GM12878 (cell line): ENCODE data around the gene DHDDS. TPM values are rescaled to one million over a fixed set of nuclear protein-coding genes. Genes with fewer than 3 reads are reported as not detected.

Source experiments
- KLF5 ChIP-seq: fragments of 450-650 bp; IDR thresholded peaks from 2 replicates; pipeline ENCODE4 v1.6.1; 2014; ENCODE audit warnings: mild to moderate bottlenecking; ENCODE audit not compliant: partially characterized antibody
- NFYA ChIP-seq: IDR thresholded peaks from 2 replicates; pipeline ENCODE4 v1.6.1; 2011; ENCODE audit warnings: low read depth, mild to moderate bottlenecking, low read length, improper control_type of control experiment, borderline replicate concordance
- POLR2AphosphoS2 ChIP-seq: IDR thresholded peaks from 2 replicates; pipeline ENCODE4 v1.6.1; 2011; ENCODE audit warnings: low read depth, mild to moderate bottlenecking, low read length, improper control_type of control experiment, moderate library complexity
- STAT1 ChIP-seq: fragments of 450-650 bp; conservative IDR thresholded peaks from 2 replicates; pipeline ENCODE4 v1.6.1; 2014; ENCODE audit warnings: antibody characterized with exemption, mild to moderate bottlenecking
- SUPT20H ChIP-seq: IDR thresholded peaks from 2 replicates; pipeline ENCODE4 v1.6.1; 2011; ENCODE audit warnings: low read depth, mild to moderate bottlenecking, low read length, moderate library complexity, borderline replicate concordance; ENCODE audit not compliant: control insufficient read depth
- ZNF207 ChIP-seq: fragments of 450-650 bp; IDR thresholded peaks from 2 replicates; pipeline ENCODE4 v1.6.1; 2014; ENCODE audit warnings: antibody characterized with exemption, mild to moderate bottlenecking, borderline replicate concordance
- polyA plus RNA-seq, 11 experiments: library from polyadenylated mRNA; depleted of rRNA in 4 of 11; unstranded in 6 of 11; stranded (reverse) in 5 of 11; fragments of >200 nt; fragmentation: Nextera tagmentation in 4 of 11; fragmentation: Illumina TruSeq in 1 of 11; extraction: Ambion mirVana in 4 of 11; extraction: Trizol in 1 of 11; gene quantifications; 1 replicate in 1 of 11; 2 replicates in 10 of 11; pipeline versions ENCODE4 v1.2.1 to v1.2.3, GENCODE V29; 2011 to 2016; ENCODE audit warnings: inconsistent platforms in 2 of 11, missing spikeins in 2 of 11, low read depth in 1 of 11
- total RNA-seq, 4 experiments: library from RNA; depleted of rRNA in 3 of 4; stranded (reverse); fragments of >200 nt in 3 of 4; fragmentation: Illumina TruSeq in 1 of 4; extraction: Trizol in 1 of 4; gene quantifications; 2 replicates each; pipeline versions ENCODE4 v1.2.1 to v1.2.3, GENCODE V29; 2013 to 2021
- TF ChIP-seq, protein P1 (sequence below): fragments of 150-350 bp; IDR thresholded peaks from 2 replicates; pipeline ENCODE4 v1.6.1; 2014; ENCODE audit warnings: mild to moderate bottlenecking, low read depth, low read length
- TF ChIP-seq, protein P2 (sequence below): IDR thresholded peaks from 2 replicates; pipeline ENCODE4 v1.6.1; 2012; ENCODE audit warnings: mild to moderate bottlenecking, low read depth, low read length
- TF ChIP-seq, protein P3 (sequence below): fragments of 450-650 bp; IDR thresholded peaks from 2 replicates; pipeline ENCODE4 v1.6.1; 2017; ENCODE audit warnings: mild to moderate bottlenecking, low read depth, inconsistent platforms; ENCODE audit not compliant: poor library complexity, severe bottlenecking

The DHDDS gene
- total and polyA plus RNA-seq, 10 of the 15 experiments (the other 5 are each of a cell fraction or from before 2014, with no cell fraction given): 22.7 to 47.5 (median 36.4) TPM

DNA sequence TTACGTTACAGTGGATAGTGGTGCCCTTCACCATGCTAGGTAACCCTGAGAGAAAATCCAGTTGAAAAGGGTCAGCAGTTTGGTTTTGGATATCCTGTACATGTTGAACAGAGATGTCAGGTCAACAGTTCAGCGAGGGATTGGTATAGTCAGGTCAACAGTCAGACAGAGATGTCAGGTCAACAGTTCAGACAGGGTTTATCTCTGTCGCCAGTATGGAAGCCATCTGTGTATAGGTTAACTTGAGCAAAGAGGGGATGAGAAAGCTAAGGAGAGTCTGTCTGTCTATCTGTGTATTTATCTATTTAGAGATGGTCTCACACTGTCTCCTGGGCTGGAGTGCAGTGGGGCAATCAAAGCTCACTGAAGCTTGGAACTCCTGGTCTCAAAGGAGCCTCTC lies 17.7 kb downstream of the DHDDS start (continued):
- TF ChIP-seq, protein P1, sequence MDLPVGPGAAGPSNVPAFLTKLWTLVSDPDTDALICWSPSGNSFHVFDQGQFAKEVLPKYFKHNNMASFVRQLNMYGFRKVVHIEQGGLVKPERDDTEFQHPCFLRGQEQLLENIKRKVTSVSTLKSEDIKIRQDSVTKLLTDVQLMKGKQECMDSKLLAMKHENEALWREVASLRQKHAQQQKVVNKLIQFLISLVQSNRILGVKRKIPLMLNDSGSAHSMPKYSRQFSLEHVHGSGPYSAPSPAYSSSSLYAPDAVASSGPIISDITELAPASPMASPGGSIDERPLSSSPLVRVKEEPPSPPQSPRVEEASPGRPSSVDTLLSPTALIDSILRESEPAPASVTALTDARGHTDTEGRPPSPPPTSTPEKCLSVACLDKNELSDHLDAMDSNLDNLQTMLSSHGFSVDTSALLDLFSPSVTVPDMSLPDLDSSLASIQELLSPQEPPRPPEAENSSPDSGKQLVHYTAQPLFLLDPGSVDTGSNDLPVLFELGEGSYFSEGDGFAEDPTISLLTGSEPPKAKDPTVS: no peak
- TF ChIP-seq POLR2AphosphoS2 (no peak), STAT1 (no peak), NFYA (no peak), KLF5 (no peak), SUPT20H (no peak), ZNF207 (no peak)
- TF ChIP-seq, protein P2, sequence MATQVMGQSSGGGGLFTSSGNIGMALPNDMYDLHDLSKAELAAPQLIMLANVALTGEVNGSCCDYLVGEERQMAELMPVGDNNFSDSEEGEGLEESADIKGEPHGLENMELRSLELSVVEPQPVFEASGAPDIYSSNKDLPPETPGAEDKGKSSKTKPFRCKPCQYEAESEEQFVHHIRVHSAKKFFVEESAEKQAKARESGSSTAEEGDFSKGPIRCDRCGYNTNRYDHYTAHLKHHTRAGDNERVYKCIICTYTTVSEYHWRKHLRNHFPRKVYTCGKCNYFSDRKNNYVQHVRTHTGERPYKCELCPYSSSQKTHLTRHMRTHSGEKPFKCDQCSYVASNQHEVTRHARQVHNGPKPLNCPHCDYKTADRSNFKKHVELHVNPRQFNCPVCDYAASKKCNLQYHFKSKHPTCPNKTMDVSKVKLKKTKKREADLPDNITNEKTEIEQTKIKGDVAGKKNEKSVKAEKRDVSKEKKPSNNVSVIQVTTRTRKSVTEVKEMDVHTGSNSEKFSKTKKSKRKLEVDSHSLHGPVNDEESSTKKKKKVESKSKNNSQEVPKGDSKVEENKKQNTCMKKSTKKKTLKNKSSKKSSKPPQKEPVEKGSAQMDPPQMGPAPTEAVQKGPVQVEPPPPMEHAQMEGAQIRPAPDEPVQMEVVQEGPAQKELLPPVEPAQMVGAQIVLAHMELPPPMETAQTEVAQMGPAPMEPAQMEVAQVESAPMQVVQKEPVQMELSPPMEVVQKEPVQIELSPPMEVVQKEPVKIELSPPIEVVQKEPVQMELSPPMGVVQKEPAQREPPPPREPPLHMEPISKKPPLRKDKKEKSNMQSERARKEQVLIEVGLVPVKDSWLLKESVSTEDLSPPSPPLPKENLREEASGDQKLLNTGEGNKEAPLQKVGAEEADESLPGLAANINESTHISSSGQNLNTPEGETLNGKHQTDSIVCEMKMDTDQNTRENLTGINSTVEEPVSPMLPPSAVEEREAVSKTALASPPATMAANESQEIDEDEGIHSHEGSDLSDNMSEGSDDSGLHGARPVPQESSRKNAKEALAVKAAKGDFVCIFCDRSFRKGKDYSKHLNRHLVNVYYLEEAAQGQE: no peak
- TF ChIP-seq, protein P3, sequence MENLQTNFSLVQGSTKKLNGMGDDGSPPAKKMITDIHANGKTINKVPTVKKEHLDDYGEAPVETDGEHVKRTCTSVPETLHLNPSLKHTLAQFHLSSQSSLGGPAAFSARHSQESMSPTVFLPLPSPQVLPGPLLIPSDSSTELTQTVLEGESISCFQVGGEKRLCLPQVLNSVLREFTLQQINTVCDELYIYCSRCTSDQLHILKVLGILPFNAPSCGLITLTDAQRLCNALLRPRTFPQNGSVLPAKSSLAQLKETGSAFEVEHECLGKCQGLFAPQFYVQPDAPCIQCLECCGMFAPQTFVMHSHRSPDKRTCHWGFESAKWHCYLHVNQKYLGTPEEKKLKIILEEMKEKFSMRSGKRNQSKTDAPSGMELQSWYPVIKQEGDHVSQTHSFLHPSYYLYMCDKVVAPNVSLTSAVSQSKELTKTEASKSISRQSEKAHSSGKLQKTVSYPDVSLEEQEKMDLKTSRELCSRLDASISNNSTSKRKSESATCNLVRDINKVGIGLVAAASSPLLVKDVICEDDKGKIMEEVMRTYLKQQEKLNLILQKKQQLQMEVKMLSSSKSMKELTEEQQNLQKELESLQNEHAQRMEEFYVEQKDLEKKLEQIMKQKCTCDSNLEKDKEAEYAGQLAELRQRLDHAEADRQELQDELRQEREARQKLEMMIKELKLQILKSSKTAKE: no peak
